ENCODE measurements around the gene CARMIL3.

GRCh38 chr14:24113801-24114531 is 62.2 kb downstream of the CARMIL3 start:
- TF ChIP-seq CTCF (IDR thresholded peaks at IDR 0.05; ENCODE audit: low read length) (no peak), EZH2 (optimal IDR thresholded peaks at IDR 0.05; ENCODE audit: low read depth, low read length) (no peak)
